Mucosa of descending colon (tissue), 3 donors: ENCODE measurements around the gene AK5. TPM values are rescaled to one million over a fixed set of nuclear protein-coding genes. Genes with fewer than 3 reads are reported as not detected.

Experiments
- ATAC-seq: fragments of 200-7000 bp; cut with Tn5 transposase; one replicate; pipeline ENCODE4 v1.9.1; 2020; ENCODE audit warnings: mild to moderate bottlenecking, moderate library complexity
- DNase-seq, 3 donors: peaks; one replicate each; pipeline ENCODE4 v3.0.0-alpha.2; 2020
- H3K36me3 ChIP-seq: fragments of 200-600 bp; one replicate; pipeline ENCODE4 v1.8.0; 2021; ENCODE audit warnings: low read depth, mild to moderate bottlenecking
- H3K4me1 ChIP-seq: fragments of 200-600 bp; one replicate; pipeline ENCODE4 v1.8.0; 2021; ENCODE audit warnings: low read depth, mild to moderate bottlenecking
- H3K4me3 ChIP-seq: fragments of 200-600 bp; one replicate; pipeline ENCODE4 v1.8.0; 2021; ENCODE audit warnings: mild to moderate bottlenecking
- H3K9me3 ChIP-seq: fragments of 200-600 bp; one replicate; pipeline ENCODE4 v1.8.0; 2021; ENCODE audit warnings: mild to moderate bottlenecking
- intact Hi-C, 2 donors: fragments of 100-400 bp; cut with DNase I in 1 of 2; cut with micrococcal nuclease in 1 of 2; formaldehyde crosslinking; loops; one replicate each; pipeline versions ENCODE4 v1.11.0 to v1.11.1; 2022; cut with DNase I, micrococcal nuclease
- total RNA-seq, 3 donors: library from RNA; stranded (reverse); fragmentation: NEBNext Ultra II Directional in 2 of 3; extraction: Animal tissue kit (Norgen Biotek cat#: 25700) in 2 of 3; gene quantifications; one replicate each; pipeline versions ENCODE4 v1.2.1 to v1.2.4, GENCODE V29; 2021 to 2023
- TF ChIP-seq, protein P1 (sequence below): fragments of 200-600 bp; IDR thresholded peaks from one replicate; pipeline ENCODE4 v1.8.0; 2022; ENCODE audit warnings: antibody characterized with exemption, mild to moderate bottlenecking
- donor health status: DM: no; HTN: no; CAD: no; lungs with moderate emphysema.
- donor health status: DM: no; HTN: no; CAD: no.
- donor health status: DM: no; HTN: yes; CAD: no.

The AK5 gene
- total RNA-seq, 3 donors from 2014 or later = 0.51 to 3.0 (median 0.84) TPM

DNA sequence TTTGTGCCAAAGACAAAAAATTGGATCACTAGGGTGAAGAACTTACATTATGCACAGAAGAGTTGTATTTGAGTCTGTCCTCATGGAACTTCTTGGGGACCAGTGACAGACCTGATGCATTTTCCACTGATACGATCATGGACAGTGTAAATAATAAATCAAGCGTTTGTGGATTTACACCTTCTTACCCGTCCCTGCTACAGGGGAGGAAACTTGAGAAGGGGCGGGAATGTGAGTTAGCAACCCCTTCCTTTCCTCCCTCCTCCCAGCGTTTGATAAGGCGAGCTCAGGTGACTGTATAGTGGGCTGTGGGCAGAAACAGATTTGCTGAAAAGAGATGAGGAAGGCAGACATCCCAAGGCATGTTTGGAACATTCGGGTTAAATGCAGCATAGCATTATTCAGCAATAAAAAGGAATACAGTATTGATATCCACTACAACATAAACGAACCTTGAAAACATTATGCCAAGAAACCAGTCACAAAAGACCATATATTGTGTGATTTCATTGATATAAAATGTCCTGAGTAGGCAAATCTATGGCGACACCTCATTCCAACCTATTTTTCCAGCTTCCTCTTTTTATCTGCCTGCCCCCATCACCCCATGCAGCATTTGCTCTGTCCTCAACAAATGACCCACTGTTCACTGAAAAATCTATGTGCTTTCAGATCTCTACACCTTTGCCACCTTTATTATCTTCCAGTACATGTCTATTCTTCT is 271.9 kb downstream of the AK5 start:
- TF ChIP-seq, protein P1, sequence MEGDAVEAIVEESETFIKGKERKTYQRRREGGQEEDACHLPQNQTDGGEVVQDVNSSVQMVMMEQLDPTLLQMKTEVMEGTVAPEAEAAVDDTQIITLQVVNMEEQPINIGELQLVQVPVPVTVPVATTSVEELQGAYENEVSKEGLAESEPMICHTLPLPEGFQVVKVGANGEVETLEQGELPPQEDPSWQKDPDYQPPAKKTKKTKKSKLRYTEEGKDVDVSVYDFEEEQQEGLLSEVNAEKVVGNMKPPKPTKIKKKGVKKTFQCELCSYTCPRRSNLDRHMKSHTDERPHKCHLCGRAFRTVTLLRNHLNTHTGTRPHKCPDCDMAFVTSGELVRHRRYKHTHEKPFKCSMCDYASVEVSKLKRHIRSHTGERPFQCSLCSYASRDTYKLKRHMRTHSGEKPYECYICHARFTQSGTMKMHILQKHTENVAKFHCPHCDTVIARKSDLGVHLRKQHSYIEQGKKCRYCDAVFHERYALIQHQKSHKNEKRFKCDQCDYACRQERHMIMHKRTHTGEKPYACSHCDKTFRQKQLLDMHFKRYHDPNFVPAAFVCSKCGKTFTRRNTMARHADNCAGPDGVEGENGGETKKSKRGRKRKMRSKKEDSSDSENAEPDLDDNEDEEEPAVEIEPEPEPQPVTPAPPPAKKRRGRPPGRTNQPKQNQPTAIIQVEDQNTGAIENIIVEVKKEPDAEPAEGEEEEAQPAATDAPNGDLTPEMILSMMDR = no peak
- intact Hi-C loops = no loop called here
- Histone ChIP-seq H3K4me1 (no peaks in the 10 kb centered on the region), H3K36me3 (no peaks in the 10 kb centered on the region), H3K4me3 (no peak overlapping the region), H3K9me3 (no peaks in the 10 kb centered on the region)
- ATAC-seq (no peak), DNase-seq (no peak)

DNA sequence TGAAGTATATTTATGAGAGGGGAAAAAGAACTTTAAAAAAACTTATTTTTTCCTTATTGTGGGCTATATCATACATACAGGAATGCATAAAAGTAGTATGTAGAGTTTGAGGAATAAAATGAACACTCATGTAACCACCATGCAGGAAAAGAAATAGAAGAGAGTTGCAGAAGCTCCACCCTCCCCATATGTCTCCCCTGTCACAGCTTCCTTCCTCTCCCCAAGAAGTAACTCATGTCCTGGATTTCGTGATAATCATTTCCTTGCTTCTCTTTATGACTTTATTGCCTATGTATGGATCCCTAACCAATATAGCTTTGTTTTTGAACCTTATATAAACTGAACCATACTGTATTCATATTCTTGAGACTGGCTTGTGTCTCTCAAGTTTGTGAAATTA is 274.2 kb downstream of the AK5 start:
- ATAC-seq (no peak), DNase-seq (no peak)
- intact Hi-C loops = no loop called here
- Histone ChIP-seq H3K9me3 (no peaks in the 10 kb centered on the region), H3K4me1 (no peaks in the 10 kb centered on the region), H3K36me3 (no peaks in the 10 kb centered on the region), H3K4me3 (no peak overlapping the region)
- TF ChIP-seq, protein P1 = no peak

DNA sequence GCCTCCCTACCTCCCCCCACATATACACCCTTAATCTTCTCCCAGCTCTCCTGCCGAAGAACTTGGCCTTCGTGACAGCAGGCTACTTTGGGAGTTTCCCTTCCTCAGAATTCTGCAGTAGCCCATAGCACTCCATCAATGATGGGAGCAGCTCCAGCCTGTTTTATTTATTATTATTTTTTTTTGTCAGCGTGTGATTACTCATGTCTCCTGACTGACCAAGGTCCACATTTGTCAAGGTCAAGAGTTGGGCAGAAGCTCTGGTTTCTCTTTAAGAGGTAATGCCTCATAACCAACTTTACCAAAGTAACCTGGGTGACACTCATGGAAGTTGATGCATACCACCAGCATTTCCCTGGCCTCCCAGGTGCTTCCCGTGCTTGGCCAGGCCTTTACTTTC is 275.2 kb downstream of the AK5 start:
- Histone ChIP-seq H3K36me3 (no peaks in the 10 kb centered on the region), H3K4me3 (no peak overlapping the region), H3K9me3 (no peaks in the 10 kb centered on the region), H3K4me1 (no peaks in the 10 kb centered on the region)
- TF ChIP-seq, protein P1 = no peak
- DNase-seq = no peak
- intact Hi-C loops = no loop called here
- no peak for ATAC-seq

GRCh38 chr1:77558591-77559164 is 276.9 kb downstream of the AK5 start:
- no peak for ATAC-seq

DNA sequence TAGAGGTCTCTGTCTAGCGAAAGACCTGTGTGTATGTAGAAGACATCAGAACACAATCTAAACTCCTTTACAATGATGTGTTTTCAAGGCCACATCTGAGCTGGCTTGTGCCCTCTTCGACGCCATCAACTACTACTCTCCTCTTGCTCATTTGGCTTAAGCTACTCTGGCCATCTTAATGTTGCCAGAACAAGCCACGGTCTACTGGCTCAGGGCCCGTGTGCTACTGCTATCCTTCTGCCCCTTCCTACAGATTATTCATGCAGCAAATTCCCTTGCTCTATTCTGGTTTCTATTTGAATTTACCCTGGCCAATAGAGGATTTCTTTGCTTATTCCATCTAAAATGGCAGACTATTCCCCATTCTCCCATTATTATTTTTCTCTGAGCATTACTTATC is 278.9 kb downstream of the AK5 start:
- TF ChIP-seq, protein P1 = no peak
- DNase-seq = no peak
- Histone ChIP-seq H3K4me3 (no peak overlapping the region), H3K9me3 (no peaks in the 10 kb centered on the region), H3K4me1 (no peaks in the 10 kb centered on the region), H3K36me3 (no peaks in the 10 kb centered on the region)
- no peak for ATAC-seq
- intact Hi-C loops = no loop called here

More at GRCh38 chr1:77558591-77559164, 276.9 kb downstream of the AK5 start:
- intact Hi-C loops = no loop called here
- Histone ChIP-seq H3K36me3 (no peaks in the 10 kb centered on the region), H3K9me3 (no peaks in the 10 kb centered on the region), H3K4me1 (no peaks in the 10 kb centered on the region), H3K4me3 (no peak overlapping the region)
- DNase-seq = no peak
- TF ChIP-seq, protein P1 = no peak
